Stimulated activated CD4-positive, alpha-beta T cell treated with anti-CD3 and anti-CD28 coated beads, Interleukin-15, amount 100 ng/mL, for 24 hours (primary cell): ENCODE results near the gene SGF29.
"Not testable (repeated sequence)": the region's sequence is repeated elsewhere in the genome, so short reads cannot be mapped to it uniquely, and the experiment has no call there.

ENCODE experiments used
- DNase-seq: peaks from one replicate; pipeline ENCODE4 v3.0.0-alpha.2; 2020

SGF29 gene

DNA sequence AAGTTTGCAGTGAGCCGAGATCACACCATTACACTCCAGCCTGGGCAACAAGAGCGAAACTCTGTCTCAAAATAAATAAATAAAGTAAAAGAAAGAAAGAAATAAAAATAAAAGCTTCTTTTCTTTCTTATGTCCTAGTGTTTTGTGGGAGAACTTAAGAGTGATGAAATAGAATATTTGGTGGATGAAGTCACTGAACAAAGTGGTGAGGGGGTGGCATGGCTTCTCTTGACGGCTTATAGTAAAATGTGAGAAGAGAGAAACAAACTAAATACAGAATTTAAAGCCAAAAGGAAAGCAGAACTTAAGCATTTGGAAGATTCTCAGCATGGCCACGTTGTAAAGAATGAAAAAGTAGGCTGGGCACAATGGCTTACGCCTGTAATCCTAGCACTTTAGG lies 15.3 kb downstream of the SGF29 start:
- DNase-seq, result no peak

- DNase-seq, result no peak
Measured at GRCh38 chr16:28569968-28570752, 16.4 kb downstream of the SGF29 start.

- no peak for DNase-seq
Measured at GRCh38 chr16:28572696-28573510, 19.2 kb downstream of the SGF29 start.

GRCh38 chr16:28573738-28574718 lies 20.3 kb downstream of the SGF29 start:
- no peak for DNase-seq

DNA sequence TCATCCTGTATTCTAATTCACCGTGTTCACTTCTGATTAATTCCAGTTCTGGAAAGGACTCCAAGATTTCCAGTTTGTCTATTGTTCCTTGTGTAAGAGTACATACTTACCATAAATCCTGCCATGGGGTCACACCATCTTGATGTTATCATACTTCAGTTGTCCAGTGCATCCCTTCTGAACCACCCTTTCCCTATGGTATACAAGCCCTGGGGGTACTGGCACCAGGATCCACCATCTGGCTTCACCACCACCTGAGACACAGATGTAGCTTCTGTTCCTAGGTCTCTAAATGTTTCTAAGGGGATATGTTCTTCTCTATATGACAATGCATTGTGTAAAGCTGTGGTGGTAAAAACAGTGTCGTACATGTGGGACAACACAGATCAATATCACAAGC lies 21.2 kb downstream of the SGF29 start:
- no peak for DNase-seq

GRCh38 chr16:28575446-28576109 lies 21.9 kb downstream of the SGF29 start:
- DNase-seq, result no peak

GRCh38 chr16:28580726-28581315 lies 27.1 kb downstream of the SGF29 start:
- no peak for DNase-seq

DNA sequence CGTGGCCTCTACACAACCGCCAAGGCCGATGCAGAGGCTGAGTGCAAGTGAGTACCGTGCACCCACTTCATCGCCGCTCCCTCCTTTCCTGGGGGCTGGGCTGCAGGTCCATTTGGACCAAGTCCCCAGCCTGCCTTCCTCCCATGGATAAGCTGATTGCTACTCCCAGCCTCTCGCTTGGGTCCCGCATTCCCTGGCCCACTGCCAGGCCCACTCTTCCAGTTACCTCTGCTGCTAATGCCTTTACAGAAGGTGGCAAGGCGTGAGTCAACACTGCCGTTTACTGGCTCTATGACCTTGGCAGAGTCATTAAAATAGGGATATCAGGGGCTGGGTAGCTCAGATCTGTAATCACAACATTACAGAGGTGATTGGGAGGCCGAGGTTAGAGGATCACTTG lies 32.0 kb downstream of the SGF29 start:
- DNase-seq, result no peak

DNA sequence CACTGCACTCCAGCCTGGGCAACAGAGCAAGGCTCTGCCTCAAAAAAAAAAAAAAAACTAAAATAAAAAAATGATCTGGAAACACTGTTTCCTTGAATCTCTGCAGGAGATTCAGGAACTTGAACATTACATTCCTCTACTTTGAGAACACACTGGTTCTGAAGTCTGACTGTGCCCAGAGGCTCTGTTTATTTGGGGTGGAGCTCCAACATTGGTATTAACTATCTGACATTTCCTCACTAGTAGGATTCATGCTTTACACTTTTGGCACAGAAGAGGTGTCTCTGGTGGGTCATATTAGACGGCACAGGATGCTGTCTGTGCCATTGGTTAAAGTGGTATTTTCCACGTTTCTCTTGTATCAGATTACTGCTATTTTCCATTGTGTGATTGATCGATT lies 32.7 kb downstream of the SGF29 start:
- DNase-seq, result no peak

GRCh38 chr16:28587386-28587785 lies 33.7 kb downstream of the SGF29 start:
- DNase-seq, result no peak

GRCh38 chr16:28589069-28589468 lies 35.3 kb downstream of the SGF29 start:
- no peak for DNase-seq

GRCh38 chr16:28589930-28590329 lies 36.2 kb downstream of the SGF29 start:
- DNase-seq, result no peak

DNA sequence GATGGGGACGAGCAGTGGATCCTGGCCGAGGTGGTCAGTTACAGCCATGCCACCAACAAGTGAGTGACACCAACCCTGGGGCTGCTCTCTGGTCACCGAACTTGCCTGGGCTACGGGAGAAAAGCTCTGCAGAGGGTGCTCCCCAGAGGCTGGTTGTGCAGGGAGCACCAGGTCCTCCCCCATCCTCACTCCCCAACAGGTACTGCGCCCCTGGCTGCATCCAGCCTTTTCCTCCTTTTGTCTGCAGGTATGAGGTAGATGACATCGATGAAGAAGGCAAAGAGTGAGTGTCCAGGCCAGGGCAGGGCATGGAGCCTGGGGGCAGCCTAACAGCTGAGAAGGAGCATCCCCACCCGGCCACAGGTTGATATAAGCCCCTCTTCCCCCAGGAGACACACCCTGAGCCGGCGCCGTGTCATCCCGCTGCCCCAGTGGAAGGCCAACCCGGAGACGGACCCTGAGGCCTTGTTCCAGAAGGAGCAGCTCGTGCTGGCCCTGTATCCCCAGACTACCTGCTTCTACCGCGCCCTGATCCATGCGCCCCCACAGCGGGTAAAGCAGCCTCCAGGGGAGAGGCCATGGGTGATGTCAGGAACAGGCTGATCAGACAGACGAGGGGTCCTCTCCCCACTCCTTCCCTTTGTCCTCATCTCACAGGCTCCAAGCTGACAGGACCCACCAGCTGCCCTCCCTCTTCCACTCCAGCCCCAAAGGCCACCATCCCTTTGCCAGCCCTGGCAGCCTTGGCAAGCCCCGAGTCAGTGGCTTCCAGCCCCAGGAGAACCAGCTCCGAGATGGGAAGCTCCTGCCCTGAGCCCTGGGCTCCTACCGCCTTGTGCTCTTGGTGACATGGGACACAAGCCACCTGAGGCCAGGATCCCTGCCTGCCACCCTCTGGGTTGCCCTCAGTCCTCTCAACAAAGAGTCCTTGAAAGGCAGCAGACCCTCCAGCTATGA lies 36.9 kb downstream of the SGF29 start:
- DNase-seq, result no peak

DNA sequence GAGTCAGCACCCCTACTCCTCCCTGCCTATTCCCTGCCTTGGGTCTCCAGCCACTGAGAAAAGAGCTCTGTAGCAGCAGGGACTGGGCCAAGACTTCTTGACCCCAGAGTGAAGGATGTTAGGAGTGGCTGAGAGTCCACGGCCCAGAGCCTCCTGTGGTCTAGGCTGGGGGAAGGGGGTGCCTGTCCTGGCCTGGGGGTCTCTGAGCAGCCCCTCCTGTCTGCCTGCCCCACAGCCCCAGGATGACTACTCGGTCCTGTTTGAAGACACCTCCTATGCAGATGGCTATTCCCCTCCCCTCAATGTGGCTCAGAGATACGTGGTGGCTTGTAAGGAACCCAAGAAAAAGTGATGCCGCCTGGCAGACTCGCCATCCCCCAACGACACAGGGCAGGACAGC lies 37.6 kb downstream of the SGF29 start:
- DNase-seq, result no peak

DNA sequence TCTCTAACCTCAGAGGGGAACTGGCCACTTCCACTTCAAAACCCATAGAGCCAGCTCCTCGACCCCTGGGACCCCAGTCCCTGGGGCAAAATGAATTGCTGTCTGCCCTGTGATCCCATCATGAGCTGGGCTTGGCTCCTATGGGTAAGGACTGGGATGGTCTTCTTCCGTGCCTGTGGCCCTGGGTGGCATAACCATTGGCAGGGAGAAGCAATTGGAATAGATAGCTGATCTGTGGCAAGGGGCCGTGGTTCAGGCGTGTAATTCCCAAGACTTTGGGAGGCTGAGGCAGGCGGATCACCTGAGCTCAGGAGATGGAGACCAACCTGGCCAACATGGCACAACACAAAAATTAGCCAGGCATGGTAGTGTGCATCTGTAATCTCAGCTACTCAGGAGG lies 38.8 kb downstream of the SGF29 start:
- no peak for DNase-seq

- no peak for DNase-seq
Measured at GRCh38 chr16:28592979-28593553, 39.3 kb downstream of the SGF29 start.

DNA sequence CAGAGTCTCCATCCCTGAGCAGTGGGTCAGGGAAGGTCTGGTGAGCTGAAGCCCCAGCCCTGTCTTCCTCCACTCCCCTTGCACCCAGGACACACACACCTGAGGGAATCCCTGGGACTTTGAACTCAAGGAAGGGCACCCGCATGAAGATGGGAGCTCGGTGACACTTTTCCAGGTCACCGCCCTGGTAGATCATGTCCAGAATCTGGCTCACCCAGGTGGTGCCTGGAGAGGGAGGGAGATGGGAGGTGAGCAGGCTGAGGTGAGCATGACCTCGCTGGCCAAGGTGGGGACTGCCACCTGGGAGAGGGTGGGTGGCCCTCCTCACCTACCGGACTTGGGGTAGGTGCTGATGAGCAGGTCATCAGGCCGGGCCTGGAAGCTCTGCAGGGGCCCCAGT lies 41.7 kb downstream of the SGF29 start:
- DNase-seq, result not testable (repeated sequence)

DNA sequence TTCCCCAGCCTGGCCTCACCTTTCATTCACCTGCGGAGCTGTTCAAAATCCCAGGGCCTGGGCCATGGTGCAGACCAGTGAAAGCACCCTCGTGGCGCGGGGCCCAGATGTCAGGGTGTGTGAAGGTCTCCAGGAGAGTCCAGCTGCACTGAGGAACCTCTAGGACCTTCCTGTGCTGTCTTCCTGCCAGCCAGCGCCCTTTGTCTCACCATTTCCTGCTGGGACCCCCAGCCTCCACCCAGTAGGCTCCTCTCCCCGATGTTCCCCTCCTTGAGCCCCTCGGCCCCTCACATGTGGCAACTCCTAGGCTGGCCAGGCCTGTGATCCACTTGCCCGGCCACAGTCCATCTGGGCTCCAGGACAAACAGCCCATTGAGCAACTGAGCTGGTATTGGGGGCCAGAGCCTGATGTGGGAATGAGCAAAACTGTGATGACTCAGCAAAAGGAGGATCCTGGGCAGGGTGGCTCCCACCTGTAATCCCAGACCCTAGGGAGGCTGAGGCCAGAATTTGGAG lies 42.5 kb downstream of the SGF29 start:
- no peak for DNase-seq

GRCh38 chr16:28596840-28597691 lies 43.3 kb downstream of the SGF29 start, which contains the start of gene SULT1A2:
Gene SULT1A2 (minus strand): TSS chr16:28597050. CDS start chr16:28595930, 1,120 bp downstream.
- no peak for DNase-seq
